ENCODE data around the gene E2F4.

The E2F4 gene

DNA sequence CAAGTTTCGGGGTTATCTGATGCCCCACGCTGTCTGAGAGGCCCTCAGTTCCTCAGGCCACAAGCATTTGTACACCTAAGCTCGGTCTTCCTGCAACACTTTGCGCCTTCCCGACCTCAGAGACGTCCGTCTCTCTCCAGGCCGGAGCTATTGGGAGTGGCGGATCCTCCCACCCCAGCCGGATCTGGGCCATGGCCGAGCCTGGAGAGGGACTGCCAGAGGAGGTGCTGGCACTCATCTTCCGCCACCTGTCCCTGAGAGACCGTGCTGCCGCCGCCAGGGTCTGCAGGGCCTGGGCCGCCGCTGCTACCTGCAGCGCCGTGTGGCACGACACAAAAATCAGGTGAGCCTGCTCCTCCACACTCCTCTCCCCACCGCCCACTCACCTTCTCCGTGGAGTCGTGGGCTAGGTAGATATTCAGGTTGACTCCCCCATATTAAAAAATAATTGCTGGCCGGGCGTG lies 30.3 kb upstream of the E2F4 start:
- H3K27ac ChIP-seq = peak overlapping the region; percentile 90
- TF ChIP-seq ZFX (IDR thresholded peaks at IDR 0.05) (no peak), CTCF (conservative IDR thresholded peaks at IDR 0.05) (no peak)

- TF ChIP-seq CTCF (conservative IDR thresholded peaks at IDR 0.05) (no peak), ZFX (IDR thresholded peaks at IDR 0.05) (no peak)
- peak overlapping the region; percentile 90 for H3K27ac ChIP-seq
Observed at GRCh38 chr16:67162506-67163163, 29.3 kb upstream of the E2F4 start.

GRCh38 chr16:67163164-67163998 lies 28.6 kb upstream of the E2F4 start:
- TF ChIP-seq ZFX (IDR thresholded peaks at IDR 0.05) = no peak
- no peak for TF ChIP-seq CTCF (conservative IDR thresholded peaks at IDR 0.05)
- H3K27ac ChIP-seq = no peak overlapping the region; the same call in 1 of the 2 replicates

GRCh38 chr16:67163999-67164558 lies 27.9 kb upstream of the E2F4 start:
- TF ChIP-seq ZFX (IDR thresholded peaks at IDR 0.05) = no peak
- TF ChIP-seq CTCF (conservative IDR thresholded peaks at IDR 0.05) = no peak
- peak overlapping the region; percentile 62; the same call in 1 of the 2 replicates for H3K27ac ChIP-seq

- TF ChIP-seq ZFX (IDR thresholded peaks at IDR 0.05) (no peak), CTCF (conservative IDR thresholded peaks at IDR 0.05) (no peak)
- H3K27ac ChIP-seq = peak within 1 kb of the TSS; percentile 62
Observed at GRCh38 chr16:67164599-67165061, 27.3 kb upstream of the E2F4 start, which contains the start of gene HSF4. Gene HSF4, plus strand, starts transcription at chr16:67164745. Its CDS starts 67 bp downstream, at chr16:67164812.

DNA sequence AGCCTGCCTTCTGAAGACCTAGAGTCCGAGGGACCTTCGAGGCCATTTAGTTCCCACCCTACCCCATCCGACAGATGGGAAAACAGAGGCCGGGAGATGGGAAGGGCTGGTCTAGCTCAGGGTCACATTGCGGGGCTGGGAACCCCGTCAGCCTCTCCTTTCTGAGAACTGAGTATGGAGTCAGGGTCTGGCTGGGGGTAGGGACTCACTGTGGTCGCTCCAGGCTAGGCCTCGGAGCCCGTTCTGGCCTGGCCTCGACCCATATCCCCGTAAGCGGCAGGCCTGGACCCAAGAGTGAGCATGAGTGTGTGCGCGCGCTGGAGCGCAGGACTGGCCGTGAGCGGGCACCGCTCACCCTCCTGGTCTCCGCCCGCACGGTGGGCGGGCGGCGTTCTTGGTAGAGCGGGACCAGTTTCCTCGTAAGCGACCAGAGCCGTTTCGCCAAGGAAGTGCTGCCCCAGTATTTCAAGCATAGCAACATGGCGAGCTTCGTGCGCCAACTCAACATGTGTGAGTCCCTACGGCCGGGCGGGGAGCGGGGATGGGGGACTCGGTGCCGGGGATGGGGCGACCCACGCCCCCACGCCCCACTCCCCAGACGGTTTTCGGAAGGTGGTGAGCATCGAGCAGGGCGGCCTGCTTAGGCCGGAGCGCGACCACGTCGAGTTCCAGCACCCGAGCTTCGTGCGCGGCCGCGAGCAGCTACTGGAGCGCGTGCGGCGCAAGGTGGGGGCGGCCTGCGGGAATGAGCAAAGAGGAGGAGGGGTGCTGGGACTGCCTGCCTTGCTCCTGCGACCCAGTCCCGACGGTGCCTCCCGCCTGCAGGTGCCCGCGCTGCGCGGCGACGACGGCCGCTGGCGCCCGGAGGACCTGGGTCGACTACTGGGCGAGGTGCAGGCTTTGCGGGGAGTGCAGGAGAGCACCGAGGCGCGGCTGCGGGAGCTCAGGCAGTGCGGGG lies 26.6 kb upstream of the E2F4 start:
- H3K27ac ChIP-seq = peak overlapping the region; percentile 62
- TF ChIP-seq CTCF (conservative IDR thresholded peaks at IDR 0.05) (no peak), ZFX (IDR thresholded peaks at IDR 0.05) (no peak)
